ENCODE measurements around the gene CAMK1G.

- TF ChIP-seq POU6F1 (CRISPR knock-in tag; IDR thresholded peaks at IDR 0.05; ENCODE audit: borderline replicate concordance, low read depth) (no peak), SNAI2 (CRISPR knock-in tag; IDR thresholded peaks at IDR 0.05) (no peak), ISL1 (CRISPR knock-in tag; IDR thresholded peaks at IDR 0.05) (no peak), ZFP3 (CRISPR knock-in tag; IDR thresholded peaks at IDR 0.05) (no peak), ZFP30 (CRISPR knock-in tag; IDR thresholded peaks at IDR 0.05) (no peak), ARNTL (CRISPR knock-in tag; IDR thresholded peaks at IDR 0.05; ENCODE audit: borderline replicate concordance, low read depth) (no peak), CREB5 (CRISPR knock-in tag; IDR thresholded peaks at IDR 0.05; ENCODE audit: low read depth) (no peak), TSHZ2 (CRISPR knock-in tag; IDR thresholded peaks at IDR 0.05) (no peak), TCF4 (CRISPR knock-in tag; IDR thresholded peaks at IDR 0.05; ENCODE audit: borderline replicate concordance) (no peak), BACH2 (CRISPR knock-in tag; IDR thresholded peaks at IDR 0.05; ENCODE audit: borderline replicate concordance) (no peak), CSRNP3 (CRISPR knock-in tag; IDR thresholded peaks at IDR 0.05) (no peak), OSR1 (CRISPR knock-in tag; IDR thresholded peaks at IDR 0.05) (no peak), ZNF8 (CRISPR knock-in tag; IDR thresholded peaks at IDR 0.05) (no peak)
Observed at GRCh38 chr1:209650454-209650853, 66.9 kb downstream of the CAMK1G start.

All from SK-N-SH treated with all-trans-retinoic acid at 6 μM for 48 hours (cell line).